ENCODE measurements around the gene EXOG.

DNA sequence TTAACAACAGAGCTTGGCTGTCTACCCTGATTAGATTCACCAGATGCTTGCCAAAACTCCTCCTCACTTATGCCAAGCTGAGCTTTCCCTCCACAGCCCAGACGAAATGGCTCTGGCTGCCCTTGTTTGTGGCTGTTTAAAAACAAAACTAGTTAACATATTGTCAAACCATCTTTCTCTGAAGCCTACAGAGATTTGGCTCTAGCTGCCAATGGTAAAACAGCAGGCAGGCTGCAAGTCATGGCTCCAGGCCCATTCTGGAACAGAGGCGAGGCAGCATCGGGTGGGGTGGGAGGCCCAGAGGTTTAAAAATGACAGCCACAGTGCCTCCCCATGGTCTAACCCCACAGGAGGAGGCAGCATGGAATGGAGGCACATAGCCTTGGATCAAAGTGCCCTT, 77.4 kb downstream of the EXOG start:
- TF ChIP-seq, protein P1, sequence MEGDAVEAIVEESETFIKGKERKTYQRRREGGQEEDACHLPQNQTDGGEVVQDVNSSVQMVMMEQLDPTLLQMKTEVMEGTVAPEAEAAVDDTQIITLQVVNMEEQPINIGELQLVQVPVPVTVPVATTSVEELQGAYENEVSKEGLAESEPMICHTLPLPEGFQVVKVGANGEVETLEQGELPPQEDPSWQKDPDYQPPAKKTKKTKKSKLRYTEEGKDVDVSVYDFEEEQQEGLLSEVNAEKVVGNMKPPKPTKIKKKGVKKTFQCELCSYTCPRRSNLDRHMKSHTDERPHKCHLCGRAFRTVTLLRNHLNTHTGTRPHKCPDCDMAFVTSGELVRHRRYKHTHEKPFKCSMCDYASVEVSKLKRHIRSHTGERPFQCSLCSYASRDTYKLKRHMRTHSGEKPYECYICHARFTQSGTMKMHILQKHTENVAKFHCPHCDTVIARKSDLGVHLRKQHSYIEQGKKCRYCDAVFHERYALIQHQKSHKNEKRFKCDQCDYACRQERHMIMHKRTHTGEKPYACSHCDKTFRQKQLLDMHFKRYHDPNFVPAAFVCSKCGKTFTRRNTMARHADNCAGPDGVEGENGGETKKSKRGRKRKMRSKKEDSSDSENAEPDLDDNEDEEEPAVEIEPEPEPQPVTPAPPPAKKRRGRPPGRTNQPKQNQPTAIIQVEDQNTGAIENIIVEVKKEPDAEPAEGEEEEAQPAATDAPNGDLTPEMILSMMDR (IDR thresholded peaks at IDR 0.05), result no peak
- TF ChIP-seq POLR2A (IDR thresholded peaks at IDR 0.05) (no peak), POLR2AphosphoS5 (IDR thresholded peaks at IDR 0.05) (no peak)
